Glomerular visceral epithelial cell (primary cell): ENCODE measurements around the gene ITPR3.

Experiments used
- DNase-seq: peaks from one replicate; pipeline ENCODE4 v3.0.0-alpha.2; 2016; ENCODE audit errors: extremely low spot score

The ITPR3 gene

DNA sequence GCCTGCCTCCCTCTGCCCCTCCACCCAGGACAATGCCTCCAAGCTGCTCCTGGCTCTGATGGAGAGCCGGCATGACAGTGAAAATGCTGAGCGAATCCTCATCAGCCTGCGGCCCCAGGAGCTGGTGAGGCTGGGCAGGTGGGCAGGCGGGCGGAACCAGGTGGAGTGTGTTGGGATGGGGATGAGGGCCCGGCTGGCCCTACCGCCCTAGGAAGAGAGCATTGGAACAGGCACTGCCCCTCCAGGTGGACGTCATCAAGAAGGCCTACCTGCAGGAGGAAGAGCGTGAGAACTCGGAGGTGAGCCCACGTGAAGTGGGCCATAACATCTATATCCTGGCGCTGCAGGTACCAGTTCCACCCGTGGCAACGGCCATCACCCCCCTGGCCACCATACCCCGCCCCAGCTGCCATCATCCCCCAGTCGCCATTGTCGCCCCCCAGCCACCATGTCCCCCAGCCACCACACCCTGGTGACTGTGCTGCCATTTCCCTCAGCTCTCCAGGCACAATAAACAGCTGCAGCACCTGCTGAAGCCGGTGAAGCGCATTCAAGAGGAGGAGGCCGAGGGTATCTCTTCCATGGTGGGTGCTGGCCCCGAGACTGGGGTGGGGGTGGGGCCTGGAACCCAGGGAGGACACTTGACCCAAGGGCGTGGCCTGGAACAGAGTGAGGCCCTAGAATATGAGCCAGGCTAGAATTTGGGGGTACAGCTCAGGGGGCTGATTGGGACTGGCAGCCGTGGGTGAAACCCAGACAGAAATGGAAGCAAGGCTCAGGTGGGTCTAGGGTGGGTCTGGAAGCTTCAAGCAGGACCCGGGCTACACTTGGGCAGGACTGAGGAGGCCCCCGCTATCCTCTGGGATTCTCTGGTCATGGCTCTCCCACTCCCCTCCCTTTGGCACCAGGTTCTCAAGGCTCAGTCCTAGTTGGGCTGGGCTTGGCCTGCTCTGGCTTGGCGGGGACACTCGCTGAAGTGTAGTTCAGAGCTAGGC lies 66.2 kb downstream of the ITPR3 start:
- DNase-seq = no peak

DNA sequence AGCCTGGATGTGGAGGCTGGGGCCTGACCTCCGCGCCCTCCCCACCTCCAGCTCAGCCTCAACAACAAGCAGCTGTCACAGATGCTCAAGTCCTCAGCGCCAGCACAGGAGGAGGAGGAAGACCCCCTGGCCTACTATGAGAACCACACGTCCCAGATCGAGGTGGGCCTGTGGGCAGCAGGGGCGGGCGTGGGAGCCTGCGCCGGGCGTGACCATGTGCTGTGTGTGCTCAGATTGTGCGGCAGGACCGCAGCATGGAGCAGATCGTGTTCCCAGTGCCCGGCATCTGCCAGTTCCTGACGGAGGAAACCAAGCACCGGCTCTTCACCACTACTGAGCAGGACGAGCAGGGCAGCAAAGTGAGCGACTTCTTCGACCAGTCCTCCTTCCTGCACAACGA lies 66.9 kb downstream of the ITPR3 start:
- no peak for DNase-seq

- DNase-seq = no peak
Measured at GRCh38 chr6:33688451-33689147, 67.5 kb downstream of the ITPR3 start.

GRCh38 chr6:33689148-33689494 lies 68.0 kb downstream of the ITPR3 start:
- no peak for DNase-seq

- peak; percentile 59 for DNase-seq
Measured at GRCh38 chr6:33689879-33690278, 68.8 kb downstream of the ITPR3 start.

- DNase-seq = no peak
Measured at GRCh38 chr6:33690766-33691165, 69.6 kb downstream of the ITPR3 start.

DNA sequence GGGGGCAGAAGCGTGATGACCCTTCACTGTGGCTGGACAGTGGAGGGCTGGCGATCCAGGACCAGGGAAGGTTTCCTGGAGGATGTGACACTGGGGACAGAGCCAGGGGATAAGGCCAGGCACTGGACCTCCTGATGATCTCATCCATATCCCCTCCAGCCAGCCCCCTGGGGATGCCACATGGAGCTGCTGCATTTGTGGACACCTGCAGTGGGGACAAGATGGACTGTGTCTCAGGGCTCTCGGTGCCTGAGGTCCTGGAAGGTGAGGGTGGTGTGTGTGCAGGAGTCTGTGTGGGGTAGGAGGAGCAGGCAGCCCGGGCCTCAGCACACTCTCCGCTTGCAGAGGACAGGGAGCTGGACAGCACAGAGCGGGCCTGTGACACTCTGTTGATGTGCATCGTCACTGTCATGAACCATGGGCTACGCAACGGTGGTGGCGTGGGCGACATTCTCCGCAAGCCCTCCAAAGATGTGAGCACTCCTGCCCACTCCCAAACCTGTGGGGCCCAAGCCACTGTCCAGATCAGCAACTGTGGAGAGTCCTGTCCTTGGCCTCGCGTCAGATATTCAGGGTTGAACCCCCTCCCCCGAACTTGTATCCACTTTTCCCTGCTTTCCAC lies 70.4 kb downstream of the ITPR3 start:
- no peak for DNase-seq

DNA sequence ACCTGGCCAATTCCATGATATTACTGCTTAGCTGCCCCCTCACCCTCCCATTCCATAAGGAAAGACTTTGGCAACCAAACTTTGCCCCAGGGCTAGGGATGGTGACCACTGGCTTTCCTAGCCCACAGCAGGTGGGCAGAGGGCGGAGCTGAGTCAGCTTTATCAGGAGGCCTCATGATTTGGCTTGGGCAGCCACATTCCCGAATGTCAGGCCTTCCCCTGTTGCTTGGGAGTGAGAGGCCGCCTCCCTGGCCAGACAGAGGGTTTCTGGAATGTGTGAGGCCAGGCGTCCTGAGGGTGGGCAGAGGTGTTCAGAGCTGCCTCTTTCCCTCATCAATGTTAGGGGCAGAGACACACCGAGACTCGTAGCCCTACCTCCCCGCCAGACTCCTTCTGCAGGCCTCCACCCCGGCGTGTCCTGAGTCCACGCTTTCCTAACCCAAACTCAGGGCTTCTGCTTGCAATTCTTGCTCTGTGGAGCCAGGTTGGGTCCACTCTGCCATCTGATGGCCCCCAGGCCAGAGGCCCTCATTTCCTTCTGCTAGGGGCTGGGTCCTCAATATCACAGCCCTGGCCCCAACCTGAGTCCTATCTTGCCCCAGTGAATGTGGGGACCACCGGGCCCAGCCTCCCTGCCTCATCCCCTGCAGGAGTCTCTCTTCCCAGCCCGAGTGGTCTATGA lies 71.1 kb downstream of the ITPR3 start:
- DNase-seq = no peak

DNA sequence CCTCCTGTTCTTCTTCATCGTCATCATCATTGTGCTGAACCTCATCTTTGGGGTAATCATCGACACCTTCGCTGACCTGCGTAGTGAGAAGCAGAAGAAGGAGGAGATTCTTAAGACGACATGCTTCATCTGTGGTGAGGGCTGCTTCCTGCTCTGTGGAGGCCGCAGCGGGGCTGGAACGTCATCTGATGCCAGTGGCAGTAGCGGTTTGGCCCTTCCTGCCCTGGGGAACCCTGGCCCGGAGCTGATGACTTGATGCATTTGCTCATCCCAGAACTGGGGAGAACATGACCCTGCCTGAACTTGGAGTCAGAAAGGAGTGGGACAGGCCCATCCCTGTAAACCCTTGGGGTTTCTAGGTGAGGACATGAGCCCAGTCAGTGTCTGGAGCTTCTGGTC lies 71.6 kb downstream of the ITPR3 start:
- no peak for DNase-seq

DNA sequence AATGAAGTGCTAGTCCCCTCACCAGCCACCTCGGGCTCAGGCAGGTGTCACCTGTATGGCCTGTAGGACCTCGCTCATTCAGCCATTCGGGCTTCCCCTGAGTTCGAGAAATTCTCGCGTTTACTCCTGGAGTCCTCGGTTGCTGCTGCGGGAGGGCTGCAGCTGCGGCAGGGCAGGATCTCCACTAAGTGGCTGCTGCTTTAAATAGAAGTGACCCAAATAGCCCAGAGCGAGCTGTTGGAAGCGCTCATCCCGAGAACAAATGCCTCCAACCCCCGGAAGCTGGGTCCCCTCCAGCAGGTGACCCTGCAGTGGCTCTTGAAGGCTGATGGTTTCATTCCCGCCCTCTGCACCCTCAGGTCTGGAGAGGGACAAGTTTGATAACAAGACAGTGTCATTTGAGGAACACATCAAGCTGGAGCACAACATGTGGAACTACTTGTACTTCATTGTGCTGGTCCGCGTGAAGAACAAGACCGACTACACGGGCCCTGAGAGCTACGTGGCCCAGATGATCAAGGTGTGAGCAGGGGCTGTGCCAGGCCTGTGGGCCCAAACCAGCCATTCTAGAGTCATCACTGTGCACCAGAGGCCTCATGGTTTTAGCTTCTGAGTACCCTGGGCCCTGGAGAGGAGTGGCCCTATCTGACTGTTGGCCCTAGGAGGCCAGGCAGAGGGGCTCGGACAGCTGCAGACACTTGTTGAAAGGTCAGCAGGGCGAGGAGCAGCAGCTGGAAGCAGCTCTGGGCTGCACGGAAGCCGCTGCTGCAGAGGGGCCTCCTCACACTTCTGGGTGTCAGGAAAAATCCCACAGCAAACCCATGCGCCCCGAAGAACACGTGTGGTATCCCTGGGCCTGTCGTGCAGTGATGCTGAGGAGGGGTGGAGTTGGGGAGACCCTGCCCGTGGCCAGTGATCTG lies 72.3 kb downstream of the ITPR3 start:
- no peak for DNase-seq

- no peak for DNase-seq
Measured at GRCh38 chr6:33694401-33694931, 73.3 kb downstream of the ITPR3 start.

- DNase-seq = no peak
Measured at GRCh38 chr6:33694977-33695376, 73.9 kb downstream of the ITPR3 start.

DNA sequence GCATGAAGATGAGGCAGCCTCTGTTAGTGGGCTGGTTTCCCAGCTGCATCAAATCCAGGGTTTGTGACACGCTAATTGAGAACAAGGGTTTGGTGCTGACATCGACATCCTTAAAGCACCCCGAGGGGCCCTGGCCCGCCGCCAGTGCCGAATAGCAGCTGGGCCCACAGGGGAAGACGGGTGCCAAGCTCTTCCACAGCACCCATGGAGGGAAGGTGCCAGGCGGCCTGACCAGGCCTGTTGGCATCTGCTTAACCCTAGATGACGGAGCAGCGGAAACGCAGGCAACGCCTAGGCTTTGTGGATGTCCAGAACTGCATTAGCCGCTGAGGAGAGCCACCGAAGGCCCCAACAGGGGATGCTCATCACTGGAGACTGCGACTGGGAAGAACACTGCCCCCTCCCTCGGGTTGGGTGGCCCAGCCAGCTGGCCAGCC lies 74.3 kb downstream of the ITPR3 start:
- no peak for DNase-seq

GRCh38 chr6:33696076-33696475 lies 75.0 kb downstream of the ITPR3 start:
- no peak for DNase-seq

DNA sequence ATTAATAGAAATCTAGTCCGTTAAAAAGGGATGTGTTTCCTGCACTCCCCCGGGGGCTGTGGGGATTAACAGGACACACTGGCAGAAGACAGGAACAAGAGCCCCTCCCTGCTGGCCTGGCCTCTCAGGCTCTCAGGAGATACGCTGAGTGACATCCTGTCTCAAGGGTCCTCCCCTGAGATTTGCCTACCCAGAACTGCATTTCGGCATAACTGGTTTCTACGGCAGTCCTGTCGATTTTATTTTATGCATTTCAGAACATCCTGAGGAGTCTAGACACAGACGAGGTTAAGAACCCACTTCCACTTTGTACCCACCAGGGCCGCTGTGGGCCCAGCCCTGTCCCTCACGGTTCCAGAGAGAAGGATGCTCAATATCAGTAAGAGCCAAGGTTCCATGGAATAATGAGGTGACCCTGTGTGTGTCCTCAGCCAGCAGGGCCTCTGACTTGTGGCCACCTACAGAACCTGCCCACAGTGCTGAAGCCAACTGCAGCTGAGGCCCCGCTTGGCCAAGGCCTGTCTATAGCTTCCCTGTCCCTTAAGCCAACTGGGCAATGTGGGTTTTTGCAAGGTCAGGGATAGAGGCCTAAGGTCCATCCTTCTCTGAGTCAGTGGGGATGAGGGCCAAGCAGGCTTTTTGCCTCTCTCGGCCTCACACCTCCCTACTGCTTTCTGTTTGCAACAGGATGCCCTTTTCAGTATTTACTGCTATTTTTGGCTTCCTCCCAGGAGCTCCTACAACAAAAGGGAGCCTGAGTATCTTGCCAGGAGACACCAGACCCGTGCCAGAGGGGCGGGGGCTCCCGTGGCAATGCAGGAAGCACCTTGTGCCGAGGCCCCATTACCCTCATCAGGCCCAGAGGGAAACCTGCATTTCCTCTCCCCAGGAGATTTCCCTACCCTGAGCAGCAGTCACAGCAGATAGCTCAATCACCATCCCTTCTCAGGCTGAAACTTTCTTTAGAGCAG lies 75.7 kb downstream of the ITPR3 start:
- peak; percentile 42 for DNase-seq

DNA sequence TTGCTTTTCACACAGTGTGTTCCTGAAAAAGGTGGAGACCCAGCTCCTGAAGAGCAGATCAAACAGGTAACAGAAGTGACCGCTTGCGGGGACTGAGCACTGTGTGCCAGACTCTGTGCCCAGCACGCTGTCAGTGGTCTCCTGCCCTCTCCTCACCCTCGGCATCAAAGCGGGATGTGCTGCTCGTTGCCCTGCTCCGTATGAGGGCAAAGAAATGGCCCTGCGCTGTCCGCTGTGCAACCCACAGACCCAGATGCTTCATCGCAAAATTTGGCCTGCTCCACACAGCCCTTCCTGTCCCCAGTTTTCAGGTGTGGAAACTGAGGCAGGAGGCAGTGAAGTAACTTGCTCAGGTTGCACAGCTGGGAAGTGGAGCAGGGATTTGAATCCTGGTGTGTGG lies 76.7 kb downstream of the ITPR3 start:
- DNase-seq = no peak

- DNase-seq = no peak
Measured at GRCh38 chr6:33698494-33698893, 77.4 kb downstream of the ITPR3 start.

DNA sequence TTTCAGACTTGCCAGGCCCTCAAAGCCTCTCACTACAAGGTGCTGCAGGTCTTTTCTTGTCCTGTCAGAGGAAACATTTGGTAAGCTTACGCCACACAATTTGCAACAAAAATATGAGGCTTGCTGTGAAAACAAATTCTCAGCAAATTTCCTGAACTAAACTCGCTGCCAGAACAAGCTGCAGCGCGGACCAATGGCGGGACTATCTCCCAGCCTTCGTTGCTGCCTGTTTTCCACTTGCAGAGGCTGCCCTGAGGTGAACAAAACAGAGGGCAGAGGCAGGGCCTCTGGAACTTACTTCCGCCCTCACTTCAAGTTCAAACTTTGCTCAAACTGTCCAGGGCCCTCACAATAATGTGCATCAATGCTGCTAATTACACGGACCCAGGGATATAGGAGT lies 78.0 kb downstream of the ITPR3 start:
- DNase-seq = no peak

DNA sequence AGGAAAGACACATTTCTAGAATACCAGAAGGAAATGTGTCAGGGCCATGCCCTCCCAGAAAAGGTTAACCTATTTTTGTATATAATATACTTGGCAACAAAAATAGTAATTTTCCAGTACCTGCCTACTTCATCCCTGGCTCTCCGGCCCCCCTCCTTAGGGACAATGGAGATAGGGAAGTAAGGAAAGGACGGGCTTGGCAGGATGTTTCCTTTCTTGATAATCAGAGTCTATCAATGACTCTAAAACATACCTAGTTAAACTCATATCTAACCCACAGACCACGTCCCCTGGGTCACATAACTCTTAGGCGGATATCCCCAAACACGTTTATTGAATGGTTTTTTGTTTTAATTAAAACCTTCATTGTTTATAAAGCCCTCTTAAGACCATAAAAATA lies 78.6 kb downstream of the ITPR3 start:
- no peak for DNase-seq
